DMS114 treated with DMSO at 0.1 percent for 48 hours (cell line): ENCODE results near the gene ASTN2.
"Not testable (repeated sequence)": the region's sequence is repeated elsewhere in the genome, so short reads cannot be mapped to it uniquely, and the experiment has no call there.

Experiments
- DNase-seq: peaks from one replicate; lab custom pipeline; 2025; ENCODE audit not compliant: unreplicated experiment; lab: John Stamatoyannopoulos, UW

The ASTN2 gene

DNA sequence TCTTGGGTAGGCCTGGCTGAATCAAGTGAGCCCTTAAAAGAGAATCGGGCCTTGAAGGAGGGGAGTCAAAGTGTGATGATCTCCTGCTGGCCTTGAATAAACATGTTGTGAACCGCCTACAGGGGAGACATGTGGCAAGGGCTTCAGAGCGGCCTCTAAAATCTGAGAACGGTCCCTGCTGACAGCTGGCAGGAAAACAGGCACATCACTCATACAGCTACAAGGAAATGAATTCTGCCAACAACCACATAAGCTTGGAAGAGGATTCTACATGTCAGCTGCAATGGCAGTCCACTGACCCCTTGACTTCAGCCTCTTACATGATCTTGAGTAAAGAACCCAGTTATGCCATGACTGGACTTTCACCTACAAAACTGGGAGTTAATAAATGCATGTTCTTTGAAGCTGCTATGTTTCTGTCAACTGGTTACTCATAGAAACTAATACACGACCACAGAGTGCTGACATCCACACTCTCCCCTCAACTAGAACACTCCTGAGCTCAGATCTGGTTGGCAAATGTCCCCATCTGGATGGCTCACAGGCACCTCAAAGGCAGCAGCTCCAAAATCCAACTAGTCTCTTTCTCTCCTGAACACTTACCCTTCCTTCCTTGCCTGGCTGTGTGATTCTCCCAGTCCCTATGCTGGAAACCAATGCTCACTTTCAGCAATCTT is 333.1 kb downstream of the ASTN2 start:
- no peak for DNase-seq

DNA sequence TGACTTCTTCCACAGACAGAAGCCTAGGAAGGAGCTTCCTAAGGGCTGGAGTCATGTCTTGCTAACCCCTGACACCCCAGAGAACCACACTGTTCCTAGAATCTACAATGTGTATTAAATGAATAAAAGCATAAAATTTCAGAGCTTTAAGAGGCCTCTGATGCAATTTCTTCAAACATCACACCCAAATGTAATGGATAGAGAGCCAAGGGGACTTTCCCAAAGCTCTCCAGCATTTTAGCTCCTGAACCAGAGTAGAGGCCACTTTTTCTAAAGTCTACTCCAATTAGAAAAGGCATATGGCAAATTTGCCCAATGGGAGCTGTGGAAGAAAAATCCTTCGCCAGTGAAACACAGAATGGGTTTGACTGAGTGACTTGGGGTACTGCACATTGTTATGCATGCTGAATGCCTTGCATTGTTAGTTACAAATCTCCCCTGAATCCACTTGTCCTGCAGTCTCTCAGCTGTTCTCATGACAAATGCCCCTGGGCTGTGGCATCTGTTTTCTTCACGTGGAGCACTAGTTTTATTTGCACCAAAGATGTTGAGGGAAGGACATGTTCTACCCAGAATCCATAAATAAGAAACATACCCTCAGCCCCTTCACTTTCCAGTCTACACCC is 334.0 kb downstream of the ASTN2 start:
- DNase-seq: no peak

DNA sequence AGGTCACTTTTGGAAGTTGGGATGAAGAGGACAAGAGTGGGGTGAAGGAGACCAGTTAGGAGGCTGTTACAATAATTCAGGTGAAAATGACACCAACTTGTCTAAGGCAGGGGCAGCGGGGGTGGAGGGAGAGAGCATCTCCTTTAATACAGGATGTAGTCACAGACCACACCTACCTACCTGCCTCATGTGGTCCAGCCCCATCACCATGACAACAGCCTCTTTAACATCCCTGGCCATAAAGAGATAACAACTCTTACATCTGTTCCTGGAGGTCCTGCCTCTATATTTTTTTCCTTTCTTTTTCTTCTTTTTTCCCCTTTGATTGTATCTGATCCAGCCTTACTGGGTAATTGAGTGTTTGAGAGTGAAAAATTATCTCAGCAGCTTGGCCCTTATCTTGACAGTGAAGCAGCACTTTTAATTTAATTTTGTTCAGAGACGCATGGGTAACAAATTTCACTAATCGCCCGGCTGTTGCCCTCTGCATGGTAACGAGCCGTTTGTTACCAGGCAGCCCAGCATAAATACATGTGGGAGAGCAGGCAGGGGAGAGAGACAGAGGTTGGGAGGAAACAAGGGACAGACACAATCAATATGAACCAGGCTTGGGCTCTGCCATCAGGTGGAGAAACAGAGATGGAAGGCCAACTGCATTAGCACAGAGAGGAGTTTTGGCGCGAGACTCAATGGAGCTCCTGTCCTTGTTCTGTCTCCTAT is 338.1 kb downstream of the ASTN2 start:
- no peak for DNase-seq

DNA sequence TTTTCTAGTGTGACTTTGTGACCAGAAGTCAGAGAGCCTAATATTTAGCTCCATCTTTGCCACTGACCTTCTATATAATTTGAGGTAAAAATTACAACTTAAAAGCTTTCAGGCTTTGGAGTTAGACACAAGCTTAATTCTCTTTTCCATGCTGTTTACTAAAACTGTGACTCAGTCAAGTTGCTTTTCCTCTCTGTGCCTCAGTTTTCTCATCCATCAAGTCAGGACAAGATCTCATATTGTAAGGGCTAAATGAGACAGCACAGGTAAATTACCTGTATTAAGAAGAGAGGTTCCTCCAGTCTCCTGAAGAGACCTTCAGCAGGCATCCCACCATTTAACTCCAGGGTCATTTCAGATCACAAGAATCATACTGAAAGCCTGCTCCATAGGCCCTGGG is 339.2 kb downstream of the ASTN2 start:
- DNase-seq: no peak

DNA sequence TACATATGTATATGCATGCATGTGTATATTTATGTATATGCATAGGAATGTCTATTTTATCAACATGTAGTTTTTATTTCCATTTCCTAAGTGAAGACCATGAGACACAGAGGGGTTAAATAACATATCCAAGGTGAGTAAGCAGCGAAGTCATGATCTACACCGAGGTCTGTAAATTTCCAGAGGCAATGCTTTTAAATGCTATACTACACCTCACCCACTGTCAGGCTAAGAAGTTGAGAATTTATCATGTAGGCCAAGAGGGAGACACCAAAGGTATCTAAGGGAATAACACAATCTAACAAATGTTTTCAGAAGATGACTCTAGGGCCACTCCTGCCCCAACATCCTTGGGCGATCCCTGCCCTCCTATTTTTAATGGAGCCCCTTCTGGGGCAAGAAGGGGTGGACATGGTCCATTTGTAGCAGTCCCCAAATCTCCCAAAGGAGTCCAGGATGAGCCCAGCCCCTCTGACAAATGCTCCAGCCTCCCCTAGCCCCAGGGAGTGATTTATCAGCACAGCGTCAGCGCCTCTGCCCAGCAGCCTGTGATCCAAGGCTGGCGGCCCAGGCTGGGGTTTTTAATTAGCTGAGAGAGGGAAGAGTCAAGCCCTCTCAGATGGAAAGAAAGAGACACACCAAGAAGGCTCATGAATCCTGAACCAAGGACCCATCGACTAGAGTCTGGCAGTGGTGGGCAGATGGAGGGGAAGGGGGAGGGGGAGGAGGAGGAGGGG is 339.9 kb downstream of the ASTN2 start:
- no peak for DNase-seq

GRCh38 chr9:117074342-117074662 is 340.6 kb downstream of the ASTN2 start:
- DNase-seq: no peak

GRCh38 chr9:117073539-117074341 is 341.1 kb downstream of the ASTN2 start:
- no peak for DNase-seq

DNA sequence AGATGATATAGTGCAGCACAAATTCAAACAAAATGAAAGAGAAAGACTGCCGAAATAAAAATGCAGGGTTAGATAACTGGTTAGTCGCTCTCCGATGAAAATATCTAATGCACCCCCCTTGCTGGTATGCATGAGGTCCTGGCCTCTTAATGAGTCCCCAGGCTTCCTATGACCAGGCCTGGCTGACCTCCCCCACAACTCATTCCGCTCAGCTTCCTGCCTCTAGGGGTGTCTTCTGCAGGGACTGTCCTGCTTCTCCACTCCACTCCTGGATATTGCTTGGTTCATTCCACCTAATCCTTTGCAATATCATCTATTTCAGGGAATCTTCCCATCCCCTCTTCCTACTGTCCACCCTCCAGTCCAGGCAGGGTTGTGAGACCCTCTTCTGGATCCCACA is 341.8 kb downstream of the ASTN2 start:
- no peak for DNase-seq

GRCh38 chr9:117072216-117072615 is 342.6 kb downstream of the ASTN2 start:
- DNase-seq: no peak

DNA sequence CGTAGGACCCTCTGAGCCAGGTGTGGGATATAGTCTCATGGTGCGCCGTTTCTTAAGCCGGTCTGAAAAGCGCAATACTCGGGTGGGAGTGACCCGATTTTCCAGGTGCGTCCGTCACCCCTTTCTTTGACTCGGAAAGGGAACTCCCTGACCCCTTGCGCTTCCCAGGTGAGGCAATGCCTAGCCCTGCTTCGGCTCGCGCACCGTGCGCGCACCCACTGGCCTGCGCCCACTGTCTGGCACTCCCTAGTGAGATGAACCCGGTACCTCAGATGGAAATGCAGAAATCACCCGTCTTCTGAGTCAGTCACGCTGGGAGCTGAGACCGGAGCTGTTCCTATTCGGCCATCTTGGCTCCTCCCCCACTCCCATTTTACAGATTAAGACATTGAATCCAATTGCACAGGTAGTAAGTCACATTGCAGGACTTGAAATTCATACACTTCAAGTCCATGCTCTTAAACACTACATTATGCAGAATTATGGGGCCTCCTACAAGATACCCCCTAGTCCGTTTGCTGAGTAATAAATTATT is 343.1 kb downstream of the ASTN2 start:
- DNase-seq: not testable (repeated sequence)

GRCh38 chr9:117063721-117064471 is 351.0 kb downstream of the ASTN2 start:
- no peak for DNase-seq

- DNase-seq: no peak
Observed at GRCh38 chr9:117060963-117061362, 353.9 kb downstream of the ASTN2 start.

- no peak for DNase-seq
Observed at GRCh38 chr9:117050007-117050406, 364.9 kb downstream of the ASTN2 start.

- no peak for DNase-seq
Observed at GRCh38 chr9:117046666-117047327, 368.1 kb downstream of the ASTN2 start.

GRCh38 chr9:117044241-117044640 is 370.6 kb downstream of the ASTN2 start:
- no peak for DNase-seq

DNA sequence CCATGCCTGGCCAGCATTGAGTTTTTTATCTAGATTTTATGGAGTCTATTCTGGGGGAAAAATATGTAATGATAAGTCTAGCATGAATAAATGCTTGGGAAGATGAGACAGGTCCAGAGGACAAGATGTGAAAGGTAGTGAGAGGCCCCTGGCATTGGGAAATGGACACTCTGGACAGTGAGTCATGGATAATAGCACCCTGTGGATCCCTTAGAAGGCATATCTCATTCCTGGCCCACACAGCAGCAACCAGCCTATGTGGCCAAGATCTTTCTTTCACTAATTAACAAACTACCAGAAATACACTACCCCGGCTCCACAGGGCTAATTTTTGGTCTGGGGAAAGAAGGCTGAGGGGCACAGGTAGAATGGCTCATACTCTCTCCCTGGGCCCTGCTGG is 371.7 kb downstream of the ASTN2 start:
- no peak for DNase-seq

GRCh38 chr9:117035546-117035945 is 379.3 kb downstream of the ASTN2 start:
- DNase-seq: no peak

DNA sequence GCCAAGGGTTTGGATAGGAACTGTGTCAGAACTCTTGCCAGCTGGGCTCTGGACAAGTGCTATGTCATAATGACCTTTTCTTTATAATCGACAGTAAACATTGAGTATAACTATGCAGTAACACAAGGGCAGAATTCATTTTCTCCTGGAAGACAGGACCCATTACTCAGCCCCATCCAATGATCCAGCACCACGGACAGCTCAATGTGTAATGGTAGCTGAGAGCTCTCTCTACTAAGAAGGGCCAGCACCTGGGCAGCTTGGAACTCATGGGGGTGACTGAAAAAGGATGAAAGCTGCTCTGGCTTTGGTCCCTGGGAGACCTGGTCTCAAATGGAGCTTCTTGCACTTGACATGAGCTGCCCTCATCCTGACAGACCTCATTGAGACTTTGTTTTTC is 380.0 kb downstream of the ASTN2 start:
- no peak for DNase-seq

DNA sequence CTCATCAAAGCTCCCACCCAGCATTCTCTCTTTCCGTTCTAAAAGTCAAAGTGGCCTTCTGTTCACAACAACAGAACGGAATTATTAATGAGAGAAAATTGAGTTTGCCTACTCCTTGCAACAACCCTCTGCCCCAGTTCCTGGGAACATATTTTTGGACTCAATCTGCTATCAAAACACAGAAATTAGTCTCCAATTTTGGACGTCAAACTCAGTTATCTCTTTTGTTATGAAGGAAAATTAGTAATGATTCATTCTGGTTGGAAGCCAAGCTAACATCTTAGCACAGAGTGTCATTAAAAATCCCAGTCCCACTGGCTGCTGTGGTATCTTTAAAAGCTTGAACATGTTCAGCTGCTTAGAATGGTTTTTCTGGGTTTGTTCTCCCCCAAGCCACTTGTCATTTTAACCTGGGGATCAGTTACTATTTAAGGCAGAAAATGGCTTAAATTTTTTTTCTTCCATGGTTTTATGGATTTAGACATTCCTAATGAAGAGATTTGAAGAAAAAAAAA is 384.5 kb downstream of the ASTN2 start:
- DNase-seq: no peak
